Measurements from ENCODE around the gene HEMGN.

GRCh38 chr9:97921959-97922724, 15.8 kb downstream of the HEMGN start, which contains the start of gene TRMO:
- TF ChIP-seq CTCF (IDR thresholded peaks at IDR 0.05) (peak; percentile 37 to 96 (median 80)), POLR2A (IDR thresholded peaks at IDR 0.05) (peak; percentile 90 to 96 (median 92))

Measured in upper lobe of left lung (tissue), 4 donors.